ENCODE measurements around the gene FPR1. TPM values are rescaled to one million over a fixed set of nuclear protein-coding genes. Genes with fewer than 3 reads are reported as not detected.

Gene FPR1
- total RNA-seq, 1 donor from 2014 or later = 0.49 TPM

- TF ChIP-seq, protein P1, sequence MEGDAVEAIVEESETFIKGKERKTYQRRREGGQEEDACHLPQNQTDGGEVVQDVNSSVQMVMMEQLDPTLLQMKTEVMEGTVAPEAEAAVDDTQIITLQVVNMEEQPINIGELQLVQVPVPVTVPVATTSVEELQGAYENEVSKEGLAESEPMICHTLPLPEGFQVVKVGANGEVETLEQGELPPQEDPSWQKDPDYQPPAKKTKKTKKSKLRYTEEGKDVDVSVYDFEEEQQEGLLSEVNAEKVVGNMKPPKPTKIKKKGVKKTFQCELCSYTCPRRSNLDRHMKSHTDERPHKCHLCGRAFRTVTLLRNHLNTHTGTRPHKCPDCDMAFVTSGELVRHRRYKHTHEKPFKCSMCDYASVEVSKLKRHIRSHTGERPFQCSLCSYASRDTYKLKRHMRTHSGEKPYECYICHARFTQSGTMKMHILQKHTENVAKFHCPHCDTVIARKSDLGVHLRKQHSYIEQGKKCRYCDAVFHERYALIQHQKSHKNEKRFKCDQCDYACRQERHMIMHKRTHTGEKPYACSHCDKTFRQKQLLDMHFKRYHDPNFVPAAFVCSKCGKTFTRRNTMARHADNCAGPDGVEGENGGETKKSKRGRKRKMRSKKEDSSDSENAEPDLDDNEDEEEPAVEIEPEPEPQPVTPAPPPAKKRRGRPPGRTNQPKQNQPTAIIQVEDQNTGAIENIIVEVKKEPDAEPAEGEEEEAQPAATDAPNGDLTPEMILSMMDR (IDR thresholded peaks at IDR 0.05) = no peak
- intact Hi-C loops (cut with micrococcal nuclease) = no loop called here
- ChIA-PET CTCF (no interaction called here), POLR2A (no interaction called here)
- Mint-ChIP-seq H3K4me1 (peaks cover 12% of the 10 kb centered on the region), H3K4me3 (no peak overlapping the region), H3K9me3 (peaks cover 3% of the 10 kb centered on the region), H3K36me3 (ENCODE audit: low read depth) (no peaks in the 10 kb centered on the region), H3K27me3 (no peaks in the 10 kb centered on the region), H3K27ac (no peak overlapping the region)
- DNase-seq (no peak), ATAC-seq (ENCODE audit: low read depth) (no peak)
Observed at GRCh38 chr19:51754770-51755169, 3.1 kb upstream of the FPR1 start.

DNA sequence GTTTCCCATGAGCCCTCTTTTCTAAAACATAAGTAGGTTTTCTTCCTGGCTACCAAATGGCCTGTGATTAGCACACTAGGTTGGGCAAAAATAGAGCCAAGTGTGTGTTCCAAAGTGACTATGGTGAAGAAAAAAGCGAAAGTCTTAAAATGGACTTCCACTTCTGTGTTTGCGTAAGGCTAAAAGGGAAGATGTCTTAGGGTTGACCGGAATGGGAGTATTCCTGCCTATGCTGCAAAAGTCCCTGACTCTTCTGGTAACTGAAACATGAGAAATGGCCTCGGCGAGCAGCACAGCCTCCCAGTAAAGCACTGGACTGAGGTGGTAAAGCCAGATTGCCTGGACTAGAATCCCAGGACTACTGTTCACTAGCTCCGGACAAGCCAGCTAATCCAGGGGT is 2.4 kb upstream of the FPR1 start:
- CTCF ChIA-PET = no interaction called here
- Mint-ChIP-seq H3K9me3 (peaks cover 5% of the 10 kb centered on the region), H3K36me3 (ENCODE audit: low read depth) (no peaks in the 10 kb centered on the region), H3K4me1 (peaks cover 12% of the 10 kb centered on the region), H3K27me3 (no peaks in the 10 kb centered on the region), H3K4me3 (no peak overlapping the region), H3K27ac (no peak overlapping the region)
- intact Hi-C loops (cut with micrococcal nuclease) = no loop called here
- TF ChIP-seq, protein P1 (IDR thresholded peaks at IDR 0.05) = no peak
- ATAC-seq (ENCODE audit: low read depth) = no peak
- DNase-seq = no peak
- POLR2A ChIA-PET = no interaction called here

DNA sequence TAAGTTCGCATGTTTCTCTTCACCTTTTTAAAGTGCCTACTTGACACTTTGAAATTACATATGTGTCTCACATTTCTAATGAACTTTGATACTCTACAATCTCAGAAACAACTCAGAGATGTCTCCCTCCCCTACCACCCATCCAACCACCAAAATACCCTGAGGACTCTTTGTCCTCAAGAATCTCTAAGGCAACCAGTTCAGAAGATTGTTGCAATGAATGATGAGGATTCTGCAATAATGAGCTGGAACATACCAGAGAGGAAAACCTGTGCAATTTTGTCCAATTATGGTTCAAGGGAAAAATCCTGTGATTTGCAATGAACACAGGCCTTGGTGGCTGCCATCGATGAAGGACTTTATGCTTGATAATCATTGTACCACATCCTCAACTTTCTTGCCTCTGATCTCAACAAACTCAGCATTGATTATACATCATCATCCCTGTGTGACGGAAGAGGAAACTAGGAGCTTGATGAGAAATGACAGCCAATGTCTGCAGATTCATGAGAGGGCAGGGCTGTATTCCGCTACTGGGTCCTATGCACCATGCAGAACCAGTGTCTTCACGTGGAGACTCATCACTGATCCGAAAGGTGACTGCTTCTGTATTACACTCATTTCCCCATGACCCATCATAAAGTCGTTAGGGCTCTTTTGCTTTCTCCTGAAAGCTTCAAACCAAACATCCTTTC is 1.1 kb downstream of the FPR1 start:
- TF ChIP-seq, protein P1 (IDR thresholded peaks at IDR 0.05) = no peak
- Mint-ChIP-seq H3K4me1 (peaks cover 12% of the 10 kb centered on the region), H3K4me3 (no peak overlapping the region), H3K36me3 (ENCODE audit: low read depth) (no peaks in the 10 kb centered on the region), H3K27ac (no peak overlapping the region), H3K9me3 (peaks cover 6% of the 10 kb centered on the region), H3K27me3 (peaks cover 6% of the 10 kb centered on the region)
- DNase-seq (no peak), ATAC-seq (ENCODE audit: low read depth) (no peak)
- intact Hi-C loops (cut with micrococcal nuclease) = no loop called here
- POLR2A ChIA-PET = interaction anchor here (1.9 kb wide), 1 partner anchor 46 kb away, joined by 10 read pairs; no protein-coding TSS in a partner anchor
- CTCF ChIA-PET = no interaction called here

- TF ChIP-seq, protein P1 (IDR thresholded peaks at IDR 0.05) = no peak
- Mint-ChIP-seq H3K9me3 (peaks cover 6% of the 10 kb centered on the region), H3K27me3 (peaks cover 6% of the 10 kb centered on the region), H3K27ac (no peak overlapping the region), H3K4me3 (no peak overlapping the region), H3K36me3 (ENCODE audit: low read depth) (no peaks in the 10 kb centered on the region), H3K4me1 (peaks cover 12% of the 10 kb centered on the region)
- no peak for ATAC-seq (ENCODE audit: low read depth)
- DNase-seq = no peak
- POLR2A ChIA-PET = no interaction called here
- CTCF ChIA-PET = no interaction called here
- intact Hi-C loops (cut with micrococcal nuclease) = no loop called here
Observed at GRCh38 chr19:51749979-51750378, 1.7 kb downstream of the FPR1 start.

DNA sequence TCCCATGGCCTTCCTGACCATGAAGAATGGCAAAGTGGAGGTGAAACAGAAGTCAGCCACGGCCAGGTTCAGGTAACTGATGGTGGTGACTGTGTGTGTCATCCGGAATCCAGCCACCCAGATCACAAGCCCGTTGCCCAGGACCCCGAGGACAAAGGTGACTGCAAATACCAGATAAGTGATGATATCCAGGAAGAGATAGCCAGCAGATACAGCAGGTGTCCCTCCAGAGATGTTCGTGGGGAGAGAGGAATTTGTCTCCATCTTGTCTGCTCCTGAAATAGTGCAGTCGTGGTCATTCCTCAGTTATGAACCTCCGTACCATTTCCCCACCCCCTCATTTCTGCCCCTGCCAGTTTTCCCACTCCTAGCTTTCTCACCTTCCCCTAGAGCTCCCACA is 4.9 kb downstream of the FPR1 start:
- CTCF ChIA-PET = no interaction called here
- intact Hi-C loops (cut with micrococcal nuclease) = no loop called here
- TF ChIP-seq, protein P1 (IDR thresholded peaks at IDR 0.05) = no peak
- DNase-seq = no peak
- POLR2A ChIA-PET = no interaction called here
- H3K36me3 Mint-ChIP-seq (ENCODE audit: low read depth) = no peaks in the 10 kb centered on the region
- peaks cover 6% of the 10 kb centered on the region for H3K4me1 Mint-ChIP-seq
- H3K27ac Mint-ChIP-seq = no peak overlapping the region
- H3K9me3 Mint-ChIP-seq = peaks cover 3% of the 10 kb centered on the region
- ATAC-seq (ENCODE audit: low read depth) = no peak
- peaks cover 12% of the 10 kb centered on the region for H3K27me3 Mint-ChIP-seq
- H3K4me3 Mint-ChIP-seq = no peak overlapping the region

Data from activated B cell treated with CpG ODN at 0.5 μM for 24 hours (primary cell).